HPDE6-E6E7 (cell line): ENCODE results near the gene SLC25A47.
A peak's percentile ranks its signal among the peaks of the same experiment; 100 is the strongest.
"Not testable (repeated sequence)": the region's sequence is repeated elsewhere in the genome, so short reads cannot be mapped to it uniquely, and the experiment has no call there.

Source experiments
- DNase-seq: peaks from one replicate; pipeline ENCODE4 v3.0.0; 2011; ENCODE audit warnings: missing footprints; ENCODE audit errors: extremely low spot score

Gene SLC25A47

DNA sequence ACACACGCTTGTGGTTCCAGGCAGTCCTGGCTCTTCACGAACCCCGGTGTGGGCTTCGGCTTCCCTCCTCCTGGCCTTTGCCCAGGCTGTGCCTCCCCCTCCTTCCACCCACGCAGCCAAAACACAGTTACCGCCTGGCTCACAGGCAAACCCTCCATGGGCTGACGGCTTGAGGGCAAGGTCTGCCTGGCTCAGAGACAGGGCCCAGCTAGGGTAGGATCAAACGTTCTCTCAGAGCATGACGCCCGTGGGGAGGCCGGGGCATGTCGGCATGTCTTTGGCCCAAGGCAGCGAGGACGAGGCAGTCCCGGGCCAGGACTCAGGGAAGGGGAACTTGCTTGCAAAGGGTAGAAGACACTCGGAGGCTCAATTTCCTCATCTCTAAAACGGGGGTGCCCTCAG, 2.1 kb downstream of the SLC25A47 start:
- DNase-seq = no peak

DNA sequence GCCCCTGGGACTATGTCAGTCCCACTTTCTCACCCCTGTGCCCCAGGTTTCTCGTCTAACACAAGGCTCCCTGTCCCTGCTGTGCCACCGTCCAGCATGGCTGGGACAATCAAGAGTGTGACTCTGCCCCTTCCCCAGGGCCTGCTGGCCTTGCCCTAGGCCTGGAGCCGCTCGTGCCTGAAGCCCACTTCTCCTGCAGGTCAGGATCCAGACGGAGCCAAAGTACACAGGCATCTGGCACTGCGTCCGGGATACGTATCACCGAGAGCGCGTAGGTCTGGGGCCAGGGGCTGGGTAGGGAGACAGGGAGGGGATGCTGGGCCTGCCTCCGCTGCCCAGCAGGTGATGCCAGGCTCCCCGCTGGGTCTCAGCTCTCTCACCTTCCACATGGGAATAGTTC, 2.8 kb downstream of the SLC25A47 start:
- no peak for DNase-seq

DNA sequence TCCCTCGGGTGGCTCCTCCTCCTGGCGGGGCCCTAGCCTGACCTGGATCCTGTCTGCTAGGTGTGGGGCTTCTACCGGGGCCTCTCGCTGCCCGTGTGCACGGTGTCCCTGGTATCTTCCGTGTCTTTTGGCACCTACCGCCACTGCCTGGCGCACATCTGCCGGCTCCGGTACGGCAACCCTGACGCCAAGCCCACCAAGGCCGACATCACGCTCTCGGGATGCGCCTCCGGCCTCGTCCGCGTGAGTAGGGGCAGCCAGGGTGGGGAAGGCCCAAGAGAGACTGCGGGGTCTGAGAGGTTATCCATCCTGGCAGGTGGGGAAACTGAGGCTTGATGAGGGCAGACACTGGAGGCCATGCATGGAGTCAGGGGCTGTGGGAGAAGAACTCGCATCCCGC, 4.0 kb downstream of the SLC25A47 start:
- DNase-seq = no peak

DNA sequence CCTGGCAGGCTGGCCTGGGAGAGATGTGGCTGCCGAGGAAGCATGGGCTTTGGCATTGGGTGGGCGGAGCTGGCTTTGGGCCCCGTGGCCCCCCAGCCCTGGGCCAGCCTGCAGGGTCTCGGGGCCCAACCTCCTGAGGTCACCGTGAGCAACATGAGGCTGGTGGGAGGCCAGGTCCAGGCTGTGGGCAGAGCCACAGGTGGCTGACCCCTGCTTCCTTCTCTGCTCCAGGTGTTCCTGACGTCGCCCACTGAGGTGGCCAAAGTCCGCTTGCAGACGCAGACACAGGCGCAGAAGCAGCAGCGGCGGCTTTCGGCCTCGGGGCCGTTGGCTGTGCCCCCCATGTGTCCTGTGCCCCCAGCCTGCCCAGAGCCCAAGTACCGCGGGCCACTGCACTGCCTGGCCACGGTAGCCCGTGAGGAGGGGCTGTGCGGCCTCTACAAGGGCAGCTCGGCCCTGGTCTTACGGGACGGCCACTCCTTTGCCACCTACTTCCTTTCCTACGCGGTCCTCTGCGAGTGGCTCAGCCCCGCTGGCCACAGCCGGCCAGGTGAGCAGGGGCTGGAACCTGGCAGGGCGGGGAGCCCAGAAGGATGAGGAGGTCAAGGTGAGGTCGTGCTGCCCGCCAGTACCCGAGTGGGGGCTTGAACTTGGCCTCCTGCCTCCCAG, 5.5 kb downstream of the SLC25A47 start:
- no peak for DNase-seq

DNA sequence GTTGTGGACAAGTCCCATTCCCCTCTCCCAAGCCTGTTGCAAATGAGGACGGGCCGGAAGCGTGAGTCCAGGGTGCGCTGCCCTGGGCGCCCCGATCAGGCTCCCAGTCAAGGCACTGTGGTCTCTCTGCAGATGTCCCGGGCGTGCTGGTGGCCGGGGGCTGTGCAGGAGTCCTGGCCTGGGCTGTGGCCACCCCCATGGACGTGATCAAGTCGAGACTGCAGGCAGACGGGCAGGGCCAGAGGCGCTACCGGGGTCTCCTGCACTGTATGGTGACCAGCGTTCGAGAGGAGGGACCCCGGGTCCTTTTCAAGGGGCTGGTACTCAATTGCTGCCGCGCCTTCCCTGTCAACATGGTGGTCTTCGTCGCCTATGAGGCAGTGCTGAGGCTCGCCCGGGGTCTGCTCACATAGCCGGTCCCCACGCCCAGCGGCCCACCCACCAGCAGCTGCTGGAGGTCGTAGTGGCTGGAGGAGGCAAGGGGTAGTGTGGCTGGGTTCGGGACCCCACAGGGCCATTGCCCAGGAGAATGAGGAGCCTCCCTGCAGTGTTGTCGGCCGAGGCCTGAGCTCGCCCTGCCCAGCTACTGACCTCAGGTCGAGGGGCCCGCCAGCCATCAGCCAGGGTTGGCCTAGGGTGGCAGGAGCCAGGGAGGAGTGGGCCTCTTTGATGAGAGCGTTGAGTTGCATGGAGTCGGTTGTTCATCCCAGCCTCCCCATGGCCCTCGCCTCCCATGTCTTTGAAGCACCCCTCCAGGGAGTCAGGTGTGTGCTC, 6.3 kb downstream of the SLC25A47 start:
- DNase-seq = no peak

DNA sequence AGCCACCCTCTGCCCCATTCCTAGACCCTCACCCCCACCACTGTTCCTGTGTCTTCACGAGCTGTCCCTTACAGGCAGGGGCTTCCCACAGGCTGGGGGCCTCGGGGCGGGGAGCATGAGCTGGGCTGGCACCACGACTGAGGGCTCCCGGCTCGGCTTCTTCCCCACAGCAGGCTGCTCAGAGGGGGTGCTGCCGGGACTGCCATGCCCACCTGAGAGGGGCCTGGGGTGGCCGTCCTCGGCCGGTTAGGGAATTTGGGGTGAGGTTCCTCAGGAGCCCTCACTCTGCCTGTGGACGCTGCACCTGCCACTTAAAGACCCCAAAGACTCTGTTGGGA, 6.8 kb downstream of the SLC25A47 start:
- no peak for DNase-seq

DNA sequence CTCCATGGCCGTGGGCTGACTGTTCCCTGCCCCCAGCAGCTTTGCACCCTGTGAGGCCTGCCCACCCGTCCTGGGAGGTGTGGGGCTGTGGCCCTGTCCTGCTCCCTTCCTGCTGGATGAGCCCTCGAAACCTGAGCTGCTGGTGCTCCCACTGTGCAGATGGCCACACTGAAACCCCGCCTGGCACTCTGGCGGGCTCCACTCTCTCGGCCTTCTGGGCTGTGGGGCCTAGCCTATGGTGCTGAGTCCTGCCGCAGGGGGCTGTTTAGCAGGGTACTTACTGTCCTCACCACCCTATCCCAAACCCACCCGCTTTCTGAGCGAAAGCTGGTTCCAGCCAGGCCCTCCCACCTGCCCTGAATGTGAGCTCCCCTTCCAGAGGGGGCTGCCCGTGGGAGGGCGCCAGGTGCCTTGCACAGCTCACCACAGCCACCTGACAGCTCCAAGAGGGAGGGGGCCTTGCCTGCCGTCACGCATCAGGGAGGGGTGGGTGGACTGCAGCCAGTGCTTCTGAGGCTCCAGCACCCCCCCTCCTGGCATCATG, 7.3 kb downstream of the SLC25A47 start:
- DNase-seq = no peak

DNA sequence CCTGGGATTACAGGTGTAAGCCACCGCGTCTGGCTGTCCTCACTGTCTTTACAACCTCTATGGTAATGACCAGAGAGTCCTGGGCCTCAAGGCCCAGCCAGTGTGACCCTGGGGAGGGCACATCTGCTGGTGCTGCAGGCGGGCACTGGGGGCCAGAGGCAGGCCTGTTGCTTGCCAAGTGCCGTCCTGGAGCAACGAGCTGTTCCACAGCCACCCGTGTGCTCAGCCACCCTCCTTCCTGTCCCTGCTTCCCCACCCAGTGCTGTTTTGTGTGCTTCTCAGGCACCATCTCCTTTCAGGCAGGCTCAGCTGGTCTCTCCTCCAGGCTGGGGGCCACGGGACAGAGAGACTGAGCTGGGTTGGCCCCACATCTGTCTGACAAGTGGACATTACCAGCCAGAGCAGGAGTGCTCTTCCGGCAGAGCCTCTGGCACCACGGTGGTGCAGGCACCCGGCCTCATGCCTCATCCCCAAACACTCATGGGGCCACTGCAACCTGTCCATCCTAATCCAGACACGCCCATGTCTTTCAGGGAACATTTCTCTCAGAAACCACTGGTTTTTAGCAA, 9.0 kb downstream of the SLC25A47 start:
- DNase-seq = no peak

DNA sequence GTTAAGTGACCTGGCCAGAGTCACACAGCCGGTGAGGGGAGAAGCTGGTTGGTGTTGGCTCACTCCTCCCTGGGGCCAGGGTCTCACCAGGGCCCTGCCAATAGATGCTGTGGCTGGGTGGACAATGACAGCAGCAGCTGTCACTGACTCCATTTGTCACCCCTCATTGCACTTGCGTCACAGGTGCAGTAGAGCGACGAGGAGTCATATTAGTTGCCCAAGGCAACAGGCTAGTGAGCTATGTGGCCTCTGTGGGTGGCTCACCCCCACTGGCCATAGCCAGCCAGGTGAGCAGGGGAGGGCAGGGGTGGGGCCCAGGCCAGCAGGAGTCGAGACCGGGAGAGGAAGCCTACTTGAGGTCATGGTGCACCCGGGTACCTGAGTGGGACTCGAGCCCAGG, 9.7 kb downstream of the SLC25A47 start:
- no peak for DNase-seq

DNA sequence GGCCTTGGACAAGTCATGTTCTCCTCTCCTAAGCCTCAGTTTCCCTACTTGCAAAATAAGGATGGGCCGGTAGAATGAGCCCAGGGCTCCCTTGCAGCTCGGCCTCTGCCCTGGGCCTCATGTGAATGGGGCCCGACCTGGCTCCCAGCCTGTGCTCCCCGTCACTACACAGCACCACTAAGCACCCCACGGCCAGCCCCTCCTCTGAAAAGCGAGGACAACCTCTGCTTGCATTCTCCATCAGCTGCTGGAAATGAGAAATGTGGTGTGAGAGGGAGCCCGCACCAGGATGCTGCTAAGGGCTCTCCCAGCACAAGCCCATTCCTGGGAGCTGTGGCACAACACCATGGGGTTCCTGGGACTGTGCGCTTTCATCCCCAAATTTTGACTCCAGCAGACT, 10.2 kb downstream of the SLC25A47 start:
- DNase-seq = no peak

DNA sequence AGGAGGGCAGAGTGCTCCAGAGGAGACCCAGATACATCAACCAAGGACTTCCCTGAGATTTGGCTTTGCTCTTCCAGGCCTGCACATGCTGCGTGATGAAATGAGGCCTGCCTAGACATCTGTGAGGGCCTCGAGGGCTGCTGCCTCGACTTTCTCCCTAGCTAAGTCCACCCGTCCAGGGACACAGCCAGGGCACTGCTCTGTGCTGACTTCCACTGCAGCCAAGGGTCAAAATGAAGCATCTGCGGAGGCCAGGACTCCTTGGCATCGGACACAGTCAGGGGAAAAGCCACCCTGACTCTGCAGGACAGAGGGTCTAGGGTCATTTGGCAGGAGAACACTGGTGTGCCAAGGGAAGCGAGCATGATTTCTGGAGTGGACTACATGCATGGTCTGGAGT, 10.7 kb downstream of the SLC25A47 start:
- no peak for DNase-seq

DNA sequence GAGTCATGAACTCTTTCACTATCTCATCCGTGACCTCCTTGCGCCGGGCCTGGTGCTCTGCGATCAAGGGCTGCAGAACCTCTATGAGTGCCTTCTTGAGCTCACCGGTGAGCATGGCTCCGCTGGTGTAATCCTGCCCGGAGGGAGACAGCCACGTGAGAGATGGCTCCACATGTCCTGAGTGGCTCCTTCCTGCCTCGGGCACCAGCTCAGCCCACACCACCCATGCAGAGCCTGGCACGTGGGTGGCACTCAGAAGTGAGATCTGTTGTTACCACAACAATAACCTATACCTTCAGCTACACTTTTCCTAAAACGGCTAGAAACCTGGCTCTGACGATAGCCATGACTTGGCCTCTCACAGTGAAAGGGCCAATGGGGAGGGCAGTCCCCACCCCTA, 11.8 kb downstream of the SLC25A47 start:
- DNase-seq = no peak

DNA sequence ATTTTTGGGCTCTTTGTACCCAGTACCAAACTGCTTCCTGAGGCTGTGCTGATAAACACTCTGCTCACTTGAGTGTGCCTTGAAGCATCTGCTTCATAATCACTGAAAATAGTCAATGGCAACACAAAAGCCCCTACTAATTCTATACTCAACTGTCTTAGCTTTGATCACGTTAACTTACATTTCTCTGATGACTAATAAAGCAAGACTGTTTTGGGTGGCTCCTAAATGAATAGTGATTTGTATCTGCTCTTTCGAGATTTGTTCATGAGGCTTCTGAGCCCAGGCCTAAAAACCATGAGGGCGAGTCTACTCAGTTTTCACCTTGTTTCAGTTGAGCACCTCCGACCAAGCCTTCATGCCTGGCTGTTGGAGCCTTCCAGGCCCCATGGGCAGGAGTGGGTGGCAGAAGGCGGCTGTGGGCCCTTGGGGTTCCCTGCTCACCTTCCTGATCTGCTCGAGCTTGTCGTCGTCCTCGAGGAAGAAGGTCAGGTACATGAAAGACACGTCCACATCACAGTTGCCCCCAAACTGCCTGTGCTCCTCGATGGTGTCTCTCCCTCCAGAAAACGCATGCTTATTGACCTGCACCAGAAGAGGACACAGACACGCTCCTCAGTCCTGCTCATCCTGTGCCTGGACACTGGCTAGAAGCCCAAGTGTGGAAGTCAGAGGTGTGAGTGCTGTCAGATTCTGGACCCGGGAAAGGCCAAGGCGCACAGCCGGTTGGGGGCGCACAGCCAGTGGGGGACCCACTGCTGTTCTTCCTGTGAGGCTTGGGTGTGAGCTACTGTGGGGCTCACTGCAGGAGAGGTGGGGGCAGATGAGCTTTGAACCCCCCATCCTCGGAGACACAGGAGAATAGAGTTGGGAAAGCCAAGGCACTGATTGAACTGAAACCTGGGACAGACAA, 13.7 kb downstream of the SLC25A47 start:
- no peak for DNase-seq

DNA sequence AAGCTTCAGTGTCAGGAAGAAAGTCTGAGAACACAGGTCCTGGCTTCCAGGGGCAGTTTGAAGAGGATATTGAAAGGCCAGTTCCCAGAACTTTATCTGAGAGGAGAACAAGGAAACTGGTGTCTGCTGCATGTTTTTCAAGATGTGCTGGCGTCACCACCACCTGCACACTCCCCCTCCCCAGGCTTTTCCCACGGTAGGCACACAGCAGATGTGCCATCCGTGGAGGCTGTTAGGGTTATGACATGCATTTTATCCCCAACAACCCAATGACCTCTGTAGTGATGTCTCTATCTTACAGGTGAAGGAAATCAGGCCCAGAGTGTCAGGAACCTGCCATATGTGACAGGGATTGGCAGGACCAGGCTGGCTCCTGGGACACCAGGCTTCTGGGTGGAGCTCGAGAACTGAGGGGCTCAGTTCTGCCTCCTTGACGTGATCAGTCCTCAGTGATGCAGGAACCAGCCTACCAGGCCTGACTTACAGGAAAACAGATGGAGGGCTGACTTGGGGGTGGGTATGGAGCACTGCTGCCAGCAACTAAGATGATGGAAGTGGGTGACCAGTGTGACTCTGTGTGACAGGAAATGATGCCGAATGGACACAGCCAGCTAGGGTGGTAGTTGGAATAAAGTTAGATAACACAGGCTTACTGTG, 16.8 kb downstream of the SLC25A47 start:
- DNase-seq = no peak

DNA sequence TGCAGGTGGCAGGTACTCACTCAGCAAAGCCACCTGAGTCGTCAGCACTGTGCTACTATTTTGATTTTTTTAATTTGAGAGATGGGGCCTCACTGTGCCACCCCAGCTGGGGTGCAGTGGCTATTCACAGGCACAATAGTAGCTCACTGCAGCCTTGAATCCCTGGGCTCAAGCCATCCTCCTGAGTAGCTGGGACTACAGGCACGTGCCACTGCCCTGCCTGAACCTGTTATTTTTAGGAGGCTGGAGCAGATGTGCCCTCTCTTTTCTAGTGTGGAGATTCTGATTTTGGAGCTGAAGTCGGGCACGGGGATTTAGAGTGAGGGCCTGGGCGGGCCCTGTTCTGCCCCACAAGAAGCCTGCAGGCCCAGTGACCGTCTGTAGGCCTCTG, 17.3 kb downstream of the SLC25A47 start:
- no peak for DNase-seq

DNA sequence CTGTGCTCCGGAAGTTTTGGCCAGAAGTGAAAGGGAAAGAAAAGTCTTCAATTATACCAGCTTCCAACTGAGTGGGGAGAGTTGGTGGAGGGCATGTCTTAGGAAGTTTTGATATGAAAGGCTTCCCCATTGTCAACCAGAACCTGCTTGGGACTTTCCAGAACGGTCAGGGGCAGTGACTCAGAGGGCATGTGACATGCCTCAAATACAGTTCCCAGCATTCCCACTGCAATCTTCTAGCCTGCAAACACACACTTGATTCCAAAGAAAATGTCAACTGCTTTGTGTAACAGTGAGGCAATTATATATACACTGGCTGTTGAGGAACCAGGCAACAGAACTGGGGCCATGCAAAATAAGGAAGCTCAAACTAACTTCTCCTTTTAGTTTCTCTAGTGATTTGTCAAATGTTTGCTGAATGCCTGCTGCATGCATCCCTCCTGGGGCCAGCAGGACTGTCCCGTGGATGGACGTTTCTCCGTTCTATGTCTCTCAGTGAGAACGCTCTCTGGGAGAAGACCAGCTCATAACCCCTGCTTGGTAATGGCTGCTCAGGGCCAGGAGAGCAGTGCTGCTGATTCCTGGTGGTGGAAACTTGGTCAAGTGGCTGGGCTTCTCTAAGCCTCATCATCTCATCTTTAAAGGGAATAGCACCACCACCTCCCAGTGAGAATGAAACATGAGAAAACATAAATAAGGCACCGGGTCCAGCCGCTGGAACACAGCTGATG, 18.3 kb downstream of the SLC25A47 start:
- DNase-seq = peak; percentile 36

DNA sequence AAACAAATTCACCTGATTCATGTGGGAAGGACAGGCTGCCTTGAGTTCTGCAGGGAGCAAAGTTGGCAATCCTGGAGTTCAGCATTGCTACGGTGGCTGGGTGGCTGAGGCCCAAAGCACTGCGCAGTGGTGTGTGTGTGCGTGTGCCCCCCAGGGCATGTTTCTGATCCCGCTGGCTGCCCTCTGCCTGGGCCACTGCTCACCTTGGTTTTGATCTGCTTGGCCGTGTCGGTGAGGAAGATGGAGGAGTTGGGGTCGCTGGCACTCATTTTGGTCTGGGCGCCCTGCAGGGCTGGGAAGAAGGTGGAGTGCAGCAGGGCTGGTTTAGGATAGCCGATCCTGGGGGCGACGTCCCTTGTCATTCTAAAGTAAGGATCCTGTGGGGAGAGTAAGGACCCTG, 19.1 kb downstream of the SLC25A47 start:
- no peak for DNase-seq

DNA sequence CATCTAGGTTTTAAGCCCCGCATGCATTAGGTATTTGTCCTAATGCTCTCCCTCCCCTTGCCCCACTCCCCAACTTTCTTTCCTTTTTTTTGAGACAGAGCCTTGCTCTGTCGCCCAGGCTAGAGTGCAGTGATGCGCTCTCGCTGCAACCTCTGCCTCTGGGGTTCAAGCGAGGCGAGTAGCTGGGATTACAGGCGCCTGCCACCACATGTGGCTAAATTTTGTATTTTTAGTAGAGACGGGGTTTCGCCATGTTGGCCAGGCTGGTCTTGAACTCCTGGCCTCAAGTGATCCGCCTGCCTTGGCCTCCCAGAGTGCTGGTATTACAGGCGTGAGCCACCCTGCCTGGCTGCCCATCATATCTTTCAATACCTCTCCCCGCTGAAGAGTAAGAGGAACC, 19.7 kb downstream of the SLC25A47 start:
- not testable (repeated sequence) for DNase-seq

DNA sequence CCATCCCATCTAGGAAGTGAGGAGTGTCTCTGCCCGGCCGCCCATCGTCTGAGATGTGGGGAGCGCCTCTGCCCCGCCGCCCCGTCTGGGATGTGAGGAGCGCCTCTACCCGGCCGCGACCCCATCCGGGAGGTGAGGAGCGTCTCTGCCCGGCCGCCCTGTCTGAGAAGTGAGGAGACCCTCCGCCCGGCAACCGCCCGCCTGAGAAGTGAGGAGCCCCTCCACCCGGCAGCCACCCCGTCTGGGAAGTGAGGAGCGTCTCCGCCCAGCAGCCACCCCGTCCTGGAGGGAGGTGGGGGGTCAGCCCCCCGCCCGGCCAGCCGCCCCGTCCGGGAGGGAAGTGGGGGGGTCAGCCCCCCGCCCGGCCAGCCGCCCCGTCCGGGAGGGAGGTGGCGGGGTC, 21.5 kb downstream of the SLC25A47 start:
- DNase-seq = not testable (repeated sequence)

DNA sequence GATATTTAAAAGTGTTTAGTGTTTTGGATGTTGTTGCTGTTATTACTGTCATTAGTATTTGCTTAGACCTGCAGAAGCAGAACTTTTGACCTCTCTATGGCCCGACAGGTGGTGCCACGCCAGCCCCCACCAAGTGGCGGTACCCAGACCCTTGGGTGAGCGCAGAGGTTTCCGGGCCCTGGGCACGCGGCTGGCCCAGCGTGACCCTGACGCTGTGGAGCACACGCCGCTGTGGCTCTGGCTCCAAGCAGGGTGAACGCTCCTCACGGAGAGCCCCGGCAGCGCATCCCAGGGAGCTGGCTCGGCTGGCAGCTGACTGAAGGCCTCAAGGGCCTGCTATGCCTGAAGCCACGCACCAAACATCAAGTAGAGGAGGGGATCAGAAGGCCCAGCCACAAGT, 22.6 kb downstream of the SLC25A47 start:
- no peak for DNase-seq
